ENCODE data around the gene SLC9A7. TPM values are rescaled to one million over a fixed set of nuclear protein-coding genes. Genes with fewer than 3 reads are reported as not detected.

Gene SLC9A7
- total RNA-seq, 2 experiments from 2014 or later: 2.2 to 3.2 TPM

GRCh38 chrX:46575991-46576392 is 182.9 kb downstream of the SLC9A7 start:
- ChIA-PET POLR2A (interaction anchor here (1.0 to 1.7 kb wide), 3 partner anchors 12 to 34 kb away, joined by 3 to 4 read pairs (median 4); no protein-coding TSS in a partner anchor), CTCF (no interaction called here)
- intact Hi-C loops (cut with DNase I, micrococcal nuclease): loop anchor here (1.0 to 10.0 kb wide), 3 partner anchors 31 to 771 kb away; partner anchors contain the start of gene ZNF674 (in 1 of the 2)
- H3K4me3 ChIP-seq (ENCODE audit: low read length): peak overlapping the region; percentile 57
- Mint-ChIP-seq H3K4me1 (ENCODE audit: low read depth) (peaks cover 46% of the 10 kb centered on the region), H3K27me3 (no peaks in the 10 kb centered on the region), H3K36me3 (ENCODE audit: low read depth) (peaks cover 9% of the 10 kb centered on the region), H3K4me3 (peak overlapping the region; percentile 90), H3K27ac (peak overlapping the region; percentile 72), H3K9me3 (no peaks in the 10 kb centered on the region)
- H3K4me1 ChIP-seq (ENCODE audit: insufficient read depth, low read length): peaks cover 68% of the 10 kb centered on the region
- peak in 1 of 14 experiments; percentile 23 for DNase-seq
- H3K27me3 ChIP-seq (ENCODE audit: control insufficient read depth in 1 of 2, insufficient read depth in 2 of 2, low read length in 2 of 2): no peaks in the 10 kb centered on the region
- TF ChIP-seq CTCF (IDR thresholded peaks at IDR 0.05): no peak
- no peaks in the 10 kb centered on the region for H3K9me3 ChIP-seq (ENCODE audit: control insufficient read depth in 1 of 2, insufficient read depth in 1 of 2, low read length in 2 of 2)
- H3K27ac ChIP-seq (ENCODE audit: low read depth in 1 of 2, low read length in 2 of 2): no peak overlapping the region
- H3K36me3 ChIP-seq (ENCODE audit: insufficient read depth, low read length): no peaks in the 10 kb centered on the region
- ATAC-seq (ENCODE audit: poor library complexity): no peak

GRCh38 chrX:46575586-46575985 is 183.3 kb downstream of the SLC9A7 start:
- ATAC-seq (ENCODE audit: poor library complexity) (no peak), DNase-seq (no peak)
- Histone ChIP-seq H3K4me3 (ENCODE audit: low read length) (peak overlapping the region; percentile 57), H3K27me3 (ENCODE audit: control insufficient read depth in 1 of 2, insufficient read depth in 2 of 2, low read length in 2 of 2) (no peaks in the 10 kb centered on the region), H3K36me3 (ENCODE audit: insufficient read depth, low read length) (no peaks in the 10 kb centered on the region), H3K4me1 (ENCODE audit: insufficient read depth, low read length) (peaks cover 66% of the 10 kb centered on the region), H3K9me3 (ENCODE audit: control insufficient read depth in 1 of 2, insufficient read depth in 1 of 2, low read length in 2 of 2) (no peaks in the 10 kb centered on the region), H3K27ac (ENCODE audit: low read depth in 1 of 2, low read length in 2 of 2) (no peak overlapping the region)
- intact Hi-C loops (cut with DNase I, micrococcal nuclease): loop anchor here (1.0 to 10.0 kb wide), 3 partner anchors 30 to 771 kb away; partner anchors contain the start of gene ZNF674 (in 1 of the 2)
- ChIA-PET POLR2A (interaction anchor here (1.0 to 1.8 kb wide), 3 partner anchors 12 to 35 kb away, joined by 3 to 6 read pairs (median 4); no protein-coding TSS in a partner anchor), CTCF (no interaction called here)
- peak overlapping the region; percentile 90 for H3K4me3 Mint-ChIP-seq
- no peaks in the 10 kb centered on the region for H3K27me3 Mint-ChIP-seq
- H3K4me1 Mint-ChIP-seq (ENCODE audit: low read depth): peaks cover 46% of the 10 kb centered on the region
- peaks cover 9% of the 10 kb centered on the region for H3K36me3 Mint-ChIP-seq (ENCODE audit: low read depth)
- TF ChIP-seq CTCF (IDR thresholded peaks at IDR 0.05): no peak
- no peaks in the 10 kb centered on the region for H3K9me3 Mint-ChIP-seq
- H3K27ac Mint-ChIP-seq: peak overlapping the region; percentile 72

GRCh38 chrX:46574774-46575381 is 184.0 kb downstream of the SLC9A7 start:
- peaks cover 46% of the 10 kb centered on the region for H3K4me1 Mint-ChIP-seq (ENCODE audit: low read depth)
- intact Hi-C loops (cut with DNase I, micrococcal nuclease): loop anchor here (1.0 to 10.0 kb wide), 6 partner anchors 14 to 770 kb away; partner anchors contain the start of gene ZNF674 (in 1 of the 2)
- H3K27ac Mint-ChIP-seq: peak overlapping the region; percentile 78
- H3K27me3 ChIP-seq (ENCODE audit: control insufficient read depth in 1 of 2, insufficient read depth in 2 of 2, low read length in 2 of 2): no peaks in the 10 kb centered on the region
- no peaks in the 10 kb centered on the region for H3K27me3 Mint-ChIP-seq
- peaks cover 9% of the 10 kb centered on the region for H3K36me3 Mint-ChIP-seq (ENCODE audit: low read depth)
- POLR2A ChIA-PET: interaction anchor here (0.7 to 1.8 kb wide), 4 partner anchors 17 to 67 kb away, joined by 3 to 6 read pairs (median 4); no protein-coding TSS in a partner anchor
- H3K27ac ChIP-seq (ENCODE audit: low read depth in 1 of 2, low read length in 2 of 2): no peak overlapping the region
- H3K4me3 Mint-ChIP-seq: peak overlapping the region; percentile 74
- CTCF ChIA-PET: interaction anchor here (0.6 to 1.4 kb wide), 4 partner anchors 8 to 67 kb away, joined by 3 to 6 read pairs (median 4); no protein-coding TSS in a partner anchor
- no peaks in the 10 kb centered on the region for H3K9me3 Mint-ChIP-seq
- TF ChIP-seq CTCF (IDR thresholded peaks at IDR 0.05): no peak
- ATAC-seq (ENCODE audit: poor library complexity) (peak; percentile 18), DNase-seq (peak; percentile 11 to 78 (median 37))
- peak overlapping the region; percentile 71 for H3K4me3 ChIP-seq (ENCODE audit: low read length)
- no peaks in the 10 kb centered on the region for H3K9me3 ChIP-seq (ENCODE audit: control insufficient read depth in 1 of 2, insufficient read depth in 1 of 2, low read length in 2 of 2)
- no peaks in the 10 kb centered on the region for H3K36me3 ChIP-seq (ENCODE audit: insufficient read depth, low read length)
- H3K4me1 ChIP-seq (ENCODE audit: insufficient read depth, low read length): peaks cover 59% of the 10 kb centered on the region
